IMR-90 (cell line): ENCODE data around the gene CARD16.
"Not testable (repeated sequence)": the region's sequence is repeated elsewhere in the genome, so short reads cannot be mapped to it uniquely, and the experiment has no call there.

Source experiments
- BHLHE40 ChIP-seq: fragments of 150-350 bp; IDR thresholded peaks from 2 replicates; pipeline ENCODE4 v1.6.1; 2016; ENCODE audit warnings: mild to moderate bottlenecking, low read depth, low read length
- CEBPB ChIP-seq: IDR thresholded peaks from 2 replicates; pipeline ENCODE4 v1.6.1; 2012; ENCODE audit warnings: low read depth, low read length, improper control_type of control experiment
- CHD1 ChIP-seq: IDR thresholded peaks from 2 replicates; pipeline ENCODE4 v1.6.1; 2012; ENCODE audit warnings: low read depth, low read length, improper control_type of control experiment
- MXI1 ChIP-seq: IDR thresholded peaks from 2 replicates; pipeline ENCODE4 v1.6.1; 2012; ENCODE audit warnings: low read depth, mild to moderate bottlenecking, low read length, moderate library complexity, borderline replicate concordance
- NFE2L2 ChIP-seq: fragments of 150-350 bp; IDR thresholded peaks from 2 replicates; pipeline ENCODE4 v1.6.1; 2016; ENCODE audit warnings: low read depth, mild to moderate bottlenecking, low read length
- POLR2A ChIP-seq: IDR thresholded peaks from 2 replicates; pipeline ENCODE4 v1.6.1; 2012; ENCODE audit warnings: mild to moderate bottlenecking, low read depth, low read length
- RAD21 ChIP-seq: IDR thresholded peaks from 2 replicates; pipeline ENCODE4 v1.6.1; 2012; ENCODE audit warnings: low read length, improper control_type of control experiment
- RFX5 ChIP-seq: IDR thresholded peaks from 2 replicates; pipeline ENCODE4 v1.8.0; 2012; ENCODE audit warnings: low read depth, mild to moderate bottlenecking, low read length, moderate library complexity
- SMC3 ChIP-seq: fragments of 150-350 bp; IDR thresholded peaks from 2 replicates; pipeline ENCODE4 v1.6.1; 2016; ENCODE audit warnings: low read depth, mild to moderate bottlenecking, antibody characterized with exemption, low read length, moderate library complexity
- TF ChIP-seq, protein P1 (sequence below): conservative IDR thresholded peaks from 2 replicates; pipeline ENCODE4 v1.5.1; 2012; ENCODE audit warnings: mild to moderate bottlenecking, low read depth, low read length, improper control_type of control experiment
- TF ChIP-seq, protein P2 (sequence below): fragments of 150-350 bp; IDR thresholded peaks from 2 replicates; pipeline ENCODE4 v1.6.1; 2017; ENCODE audit warnings: mild to moderate bottlenecking, antibody characterized with exemption, low read length, low read depth
- TF ChIP-seq, protein P3 (sequence below): fragments of 150-350 bp; IDR thresholded peaks from 2 replicates; pipeline ENCODE4 v1.6.1; 2016; ENCODE audit warnings: low read depth, mild to moderate bottlenecking, low read length, moderate library complexity, borderline replicate concordance

DNA sequence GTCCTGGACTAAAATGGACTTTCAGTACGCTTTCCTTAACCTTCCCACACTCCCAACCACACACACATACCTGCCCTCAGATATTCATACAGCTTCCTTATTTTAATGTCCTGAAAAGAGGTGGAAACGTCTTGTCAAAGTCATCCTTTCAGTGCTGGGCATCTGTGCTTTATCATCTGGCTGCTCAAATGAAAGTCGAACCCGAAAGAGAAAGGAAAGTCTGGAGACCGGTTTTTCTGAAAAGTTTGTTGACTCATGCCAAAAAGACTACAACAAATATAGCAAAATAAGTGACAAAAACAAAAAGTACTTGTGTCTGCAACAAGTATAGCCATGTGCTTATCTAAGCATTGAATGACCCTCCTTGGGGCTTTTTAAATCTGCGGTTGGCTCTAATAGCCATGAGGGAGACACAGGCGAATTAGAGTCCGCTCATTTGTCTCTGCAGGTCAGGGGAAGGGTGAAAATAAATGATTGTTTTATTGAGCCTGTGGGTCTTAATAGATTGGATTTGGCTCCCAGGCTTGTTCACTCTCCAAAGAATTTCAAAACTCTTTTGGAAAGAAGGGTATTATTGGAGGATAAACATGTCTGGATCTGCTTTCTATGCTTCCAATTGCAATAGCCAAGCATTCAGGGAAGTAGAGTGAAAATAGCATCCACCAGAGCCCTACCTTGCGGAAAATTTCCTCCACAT, 18.3 kb upstream of the CARD16 start:
- not testable (repeated sequence) for TF ChIP-seq MXI1, RFX5, BHLHE40, POLR2A, RAD21, NFE2L2, CEBPB, CHD1, SMC3
- TF ChIP-seq, protein P1, sequence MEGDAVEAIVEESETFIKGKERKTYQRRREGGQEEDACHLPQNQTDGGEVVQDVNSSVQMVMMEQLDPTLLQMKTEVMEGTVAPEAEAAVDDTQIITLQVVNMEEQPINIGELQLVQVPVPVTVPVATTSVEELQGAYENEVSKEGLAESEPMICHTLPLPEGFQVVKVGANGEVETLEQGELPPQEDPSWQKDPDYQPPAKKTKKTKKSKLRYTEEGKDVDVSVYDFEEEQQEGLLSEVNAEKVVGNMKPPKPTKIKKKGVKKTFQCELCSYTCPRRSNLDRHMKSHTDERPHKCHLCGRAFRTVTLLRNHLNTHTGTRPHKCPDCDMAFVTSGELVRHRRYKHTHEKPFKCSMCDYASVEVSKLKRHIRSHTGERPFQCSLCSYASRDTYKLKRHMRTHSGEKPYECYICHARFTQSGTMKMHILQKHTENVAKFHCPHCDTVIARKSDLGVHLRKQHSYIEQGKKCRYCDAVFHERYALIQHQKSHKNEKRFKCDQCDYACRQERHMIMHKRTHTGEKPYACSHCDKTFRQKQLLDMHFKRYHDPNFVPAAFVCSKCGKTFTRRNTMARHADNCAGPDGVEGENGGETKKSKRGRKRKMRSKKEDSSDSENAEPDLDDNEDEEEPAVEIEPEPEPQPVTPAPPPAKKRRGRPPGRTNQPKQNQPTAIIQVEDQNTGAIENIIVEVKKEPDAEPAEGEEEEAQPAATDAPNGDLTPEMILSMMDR, result not testable (repeated sequence)
- TF ChIP-seq, protein P2, sequence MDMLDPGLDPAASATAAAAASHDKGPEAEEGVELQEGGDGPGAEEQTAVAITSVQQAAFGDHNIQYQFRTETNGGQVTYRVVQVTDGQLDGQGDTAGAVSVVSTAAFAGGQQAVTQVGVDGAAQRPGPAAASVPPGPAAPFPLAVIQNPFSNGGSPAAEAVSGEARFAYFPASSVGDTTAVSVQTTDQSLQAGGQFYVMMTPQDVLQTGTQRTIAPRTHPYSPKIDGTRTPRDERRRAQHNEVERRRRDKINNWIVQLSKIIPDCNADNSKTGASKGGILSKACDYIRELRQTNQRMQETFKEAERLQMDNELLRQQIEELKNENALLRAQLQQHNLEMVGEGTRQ, result not testable (repeated sequence)
- TF ChIP-seq, protein P3, sequence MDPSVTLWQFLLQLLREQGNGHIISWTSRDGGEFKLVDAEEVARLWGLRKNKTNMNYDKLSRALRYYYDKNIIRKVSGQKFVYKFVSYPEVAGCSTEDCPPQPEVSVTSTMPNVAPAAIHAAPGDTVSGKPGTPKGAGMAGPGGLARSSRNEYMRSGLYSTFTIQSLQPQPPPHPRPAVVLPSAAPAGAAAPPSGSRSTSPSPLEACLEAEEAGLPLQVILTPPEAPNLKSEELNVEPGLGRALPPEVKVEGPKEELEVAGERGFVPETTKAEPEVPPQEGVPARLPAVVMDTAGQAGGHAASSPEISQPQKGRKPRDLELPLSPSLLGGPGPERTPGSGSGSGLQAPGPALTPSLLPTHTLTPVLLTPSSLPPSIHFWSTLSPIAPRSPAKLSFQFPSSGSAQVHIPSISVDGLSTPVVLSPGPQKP, result not testable (repeated sequence)
